Posterior cingulate gyrus (tissue), 11 donors: ENCODE data around the gene ITPKA.
"Not testable (repeated sequence)": the region's sequence is repeated elsewhere in the genome, so short reads cannot be mapped to it uniquely, and the experiment has no call there.

Experiments
- DNase-seq, 10 donors: peaks; one replicate each; pipeline versions ENCODE4 v3.0.0 to v3.0.0-alpha.2; 2020 to 2021; ENCODE audit warnings: mixed read lengths in 3 of 10
- intact Hi-C: fragments of 100-400 bp; cut with DNase I; formaldehyde crosslinking; loops from one replicate; pipeline ENCODE4 v1.15.1; 2023

The ITPKA gene

DNA sequence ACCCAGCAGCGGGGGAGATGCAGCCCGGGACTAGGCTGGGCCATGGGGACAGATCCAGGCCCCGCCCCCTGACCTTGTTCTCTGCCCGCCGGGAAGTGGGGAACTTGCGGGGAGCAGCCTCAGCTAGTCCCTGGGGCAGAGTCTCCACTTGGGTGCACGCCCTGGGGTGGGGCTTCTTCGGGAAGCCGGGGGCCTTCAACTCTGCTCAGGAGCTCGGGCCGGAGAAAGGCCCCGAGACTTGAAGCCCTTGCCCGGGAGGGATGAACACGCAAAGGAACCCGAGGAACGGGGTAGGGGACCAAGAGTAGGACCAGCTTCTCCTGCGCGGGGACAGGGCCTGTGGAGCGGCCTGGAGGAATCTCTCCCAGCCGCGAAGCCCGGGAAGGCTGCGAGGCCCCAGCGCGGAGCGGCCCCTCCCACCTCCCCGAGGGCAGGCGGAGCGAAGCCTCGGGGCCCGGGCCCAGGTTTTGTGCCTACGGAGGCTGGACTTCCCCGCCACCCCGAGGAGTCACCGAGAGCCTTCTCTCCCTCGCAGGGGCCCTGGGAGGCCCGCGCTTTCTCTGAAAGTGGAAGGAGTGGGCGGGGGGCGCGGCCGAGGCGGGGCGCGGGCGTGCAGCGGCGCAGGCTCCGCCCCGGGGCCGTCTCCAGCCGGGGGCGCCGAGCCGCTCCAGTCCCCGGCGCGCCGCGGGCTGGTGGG is at the start of gene ITPKA:
Gene ITPKA (plus strand): TSS at position 670 of the 697 bp plus-strand sequence. CDS start 54 bp downstream, outside the sequence.
- intact Hi-C loops, result no loop called here
- DNase-seq, result peak in 9 of 10 donors; percentile 48 to 93 (median 53)

DNA sequence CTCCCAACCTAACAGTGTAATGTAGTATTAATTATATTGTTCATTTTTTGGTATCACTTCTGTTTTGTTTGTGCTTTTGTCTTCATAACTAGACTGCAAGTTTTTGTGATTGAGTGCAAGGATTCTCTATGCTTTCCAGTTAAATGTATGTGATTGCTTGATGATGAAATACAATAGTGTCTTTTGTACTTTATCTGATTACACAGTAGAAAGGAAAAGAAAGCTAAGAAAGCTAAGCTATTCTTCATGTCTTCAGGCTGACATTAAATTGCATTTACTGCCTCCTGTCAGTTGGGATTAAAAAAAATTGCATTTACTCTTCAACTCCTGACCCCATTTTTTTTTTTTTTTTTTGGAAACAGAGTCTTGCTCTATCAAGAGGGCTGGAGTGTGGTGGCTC is 48.3 kb upstream of the ITPKA start:
- intact Hi-C loops, result no loop called here
- DNase-seq, result no peak

DNA sequence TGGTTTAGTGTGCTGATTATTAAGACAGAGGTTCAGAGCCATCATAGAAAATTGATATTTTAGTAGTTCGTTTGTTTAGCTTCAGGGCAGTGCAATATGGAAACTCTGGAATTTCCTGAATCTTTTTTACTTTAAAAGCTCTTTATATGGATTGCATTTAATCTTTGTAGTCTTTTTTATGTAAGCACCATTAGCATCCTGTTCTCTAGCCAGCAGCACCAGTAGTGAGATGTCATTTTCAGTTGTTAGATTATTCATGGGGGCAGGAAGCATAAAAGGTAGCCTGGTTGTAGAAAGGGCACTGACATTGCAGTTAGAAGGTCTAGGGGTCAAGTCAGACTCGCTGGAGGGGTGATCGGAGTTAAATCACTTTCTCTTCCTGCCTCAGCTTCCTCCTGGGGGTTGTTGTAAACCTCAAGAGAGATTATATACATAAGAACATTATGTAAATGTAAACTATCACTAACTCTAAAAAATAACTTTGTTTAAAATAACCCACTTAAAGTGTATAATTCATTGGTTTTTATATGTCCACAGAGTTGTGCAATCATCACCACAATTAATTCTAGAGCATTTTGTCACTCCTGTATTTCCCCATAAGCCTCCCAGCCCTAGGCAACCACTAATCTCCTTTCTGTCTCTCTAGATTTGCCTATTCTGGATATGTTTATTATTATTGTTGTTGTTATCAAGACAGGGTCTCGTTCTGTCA is 31.4 kb upstream of the ITPKA start:
- intact Hi-C loops, result loop anchor here (10.0 kb wide), 1 partner anchor 353 kb away; no protein-coding TSS in a partner anchor
- DNase-seq, result no peak

DNA sequence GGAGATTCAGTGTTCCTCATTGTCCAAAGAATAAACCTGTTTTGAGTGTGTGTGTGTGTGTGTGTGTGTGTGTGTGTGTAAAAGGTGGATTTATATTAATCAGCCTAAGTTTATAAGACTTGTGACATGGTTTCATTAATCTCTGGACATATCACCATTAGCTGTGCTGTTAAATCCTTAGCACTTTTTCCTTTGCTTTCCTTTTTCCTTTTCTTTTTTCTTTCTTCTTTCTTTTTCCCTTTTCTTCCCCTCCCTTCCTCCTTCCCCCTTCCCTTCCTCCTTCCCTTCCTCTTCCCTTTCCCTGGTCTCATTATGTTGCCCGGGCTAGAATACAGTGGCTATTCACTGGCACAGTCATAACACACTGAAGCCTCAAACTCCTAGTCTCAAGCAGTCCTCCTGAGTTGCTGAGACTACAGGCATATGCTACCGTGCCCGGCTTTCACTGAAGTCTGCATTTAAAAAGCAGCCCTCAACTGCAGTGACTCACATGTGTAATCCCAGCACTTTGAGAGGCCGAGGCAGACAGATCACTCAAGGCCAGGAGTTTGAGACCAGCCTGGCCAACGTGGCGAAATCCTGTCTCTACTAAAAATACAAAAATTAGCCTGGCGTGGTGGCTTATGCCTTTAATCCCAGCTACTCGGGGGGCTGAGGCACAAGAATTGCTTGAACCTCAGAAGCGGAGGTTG is 28.6 kb upstream of the ITPKA start:
- no peak for DNase-seq
- intact Hi-C loops, result loop anchor here (10.0 kb wide), 1 partner anchor 350 kb away; no protein-coding TSS in a partner anchor

DNA sequence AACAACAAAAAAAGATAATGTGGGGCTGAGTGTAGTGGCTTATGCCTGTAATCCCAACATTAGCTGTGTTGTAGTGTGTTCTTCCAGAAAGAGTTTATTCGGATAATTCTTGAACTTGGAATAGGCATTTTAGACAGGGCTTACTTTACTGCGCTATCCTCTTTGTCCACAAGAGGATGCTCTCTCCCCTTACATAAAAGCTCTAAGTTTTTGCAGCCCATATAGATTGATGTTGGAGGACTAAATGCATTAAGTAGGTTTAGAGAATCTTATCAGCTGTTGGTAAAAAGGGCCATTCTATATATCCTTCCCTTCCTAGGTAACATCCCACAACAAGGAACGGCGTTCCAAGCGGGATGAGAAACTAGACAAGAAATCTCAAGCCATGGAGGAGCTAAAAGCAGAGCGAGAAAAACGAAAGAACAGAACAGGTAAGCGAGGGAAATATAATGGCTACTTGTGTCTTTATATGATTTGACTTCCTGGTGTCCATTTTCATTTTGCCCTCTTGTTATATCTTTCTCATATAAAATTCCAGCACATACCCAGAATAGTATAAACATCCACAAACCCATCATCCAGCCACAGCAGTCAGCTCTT is 27.8 kb upstream of the ITPKA start:
- intact Hi-C loops, result loop anchor here (10.0 kb wide), 1 partner anchor 349 kb away; no protein-coding TSS in a partner anchor
- no peak for DNase-seq

DNA sequence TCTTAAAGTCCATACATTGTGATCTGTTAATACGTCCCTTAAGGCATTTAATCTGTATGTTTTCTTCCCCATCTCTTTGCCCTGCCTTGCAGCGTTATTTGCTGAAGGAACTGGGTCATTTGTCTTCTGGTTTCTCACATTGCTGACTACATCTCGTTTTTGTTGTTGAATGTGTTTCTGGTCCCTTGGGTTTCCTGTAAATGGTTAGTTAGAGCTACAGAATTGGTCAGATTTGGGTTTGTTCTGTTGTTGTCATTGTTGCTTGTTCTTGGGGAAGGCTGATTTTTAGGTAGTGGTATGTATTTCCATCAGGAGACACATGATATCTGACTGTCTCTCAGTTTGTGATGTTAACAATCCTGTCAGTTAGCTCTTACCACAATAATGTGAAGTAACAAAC is 27.0 kb upstream of the ITPKA start:
- intact Hi-C loops, result loop anchor here (10.0 kb wide), 1 partner anchor 348 kb away; no protein-coding TSS in a partner anchor
- DNase-seq, result no peak

DNA sequence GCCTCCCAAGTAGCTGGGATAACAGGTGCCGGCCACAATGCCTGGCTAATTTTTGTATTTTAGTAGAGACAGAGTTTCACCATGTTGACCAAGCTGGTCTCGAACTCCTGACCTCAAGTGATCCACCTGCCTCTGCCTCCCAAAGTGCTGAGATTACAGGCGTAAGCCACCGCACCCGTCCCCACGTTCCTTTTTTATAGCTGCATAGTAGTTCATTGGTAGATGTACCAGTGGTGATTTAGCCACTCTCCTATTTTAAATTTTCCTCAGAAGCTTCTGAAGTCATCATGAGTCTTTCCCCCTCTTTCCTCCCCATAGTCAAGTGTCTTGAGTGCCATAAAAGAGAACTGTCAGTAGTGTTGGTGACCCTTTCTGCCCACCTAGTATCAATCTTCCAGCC is 24.0 kb upstream of the ITPKA start:
- not testable (repeated sequence) for DNase-seq
- intact Hi-C loops, result loop anchor here (10.0 kb wide), 1 partner anchor 345 kb away; no protein-coding TSS in a partner anchor

DNA sequence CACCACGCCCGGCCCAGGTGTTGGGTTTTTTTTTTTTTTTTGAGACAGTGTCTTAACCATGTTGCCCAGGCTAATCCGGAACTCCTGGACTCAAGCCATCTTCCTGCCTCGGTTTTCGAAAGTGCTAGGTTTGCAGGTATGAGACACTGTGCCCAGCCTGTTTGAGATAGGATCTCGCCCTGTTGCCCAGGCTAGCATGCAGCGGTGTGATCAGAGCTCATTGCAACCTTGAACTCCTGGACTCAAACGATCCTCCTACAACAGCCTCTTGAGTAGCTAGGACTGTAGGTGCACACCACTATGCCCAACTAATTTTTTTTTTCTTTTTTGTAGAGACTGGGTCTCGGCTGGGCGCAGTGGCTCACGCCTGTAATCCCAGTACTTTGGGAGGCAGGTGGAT is 20.3 kb upstream of the ITPKA start:
- no peak for DNase-seq

DNA sequence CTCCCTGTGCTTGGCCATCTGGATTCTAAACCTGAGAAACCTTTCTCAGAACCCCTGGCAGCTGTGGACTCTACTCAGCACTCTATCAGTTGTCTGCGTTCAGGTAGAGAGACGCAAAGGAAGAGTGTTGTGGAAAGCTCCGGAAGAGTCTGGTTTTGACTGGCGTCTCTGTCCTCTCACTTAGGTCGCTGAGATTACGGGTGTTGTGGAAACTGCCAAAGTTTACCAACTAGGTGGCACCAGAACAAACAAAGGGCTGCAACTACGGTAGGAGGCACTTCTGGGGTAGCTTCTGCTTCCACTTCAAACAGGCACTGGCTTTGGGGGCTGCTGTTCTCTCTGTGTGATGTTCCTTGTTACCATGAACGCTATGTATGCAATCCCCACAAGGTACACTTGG is 19.2 kb upstream of the ITPKA start:
- DNase-seq, result no peak

More for the DNA sequence above, 20.3 kb upstream of the ITPKA start:
- intact Hi-C loops, result no loop called here

DNA sequence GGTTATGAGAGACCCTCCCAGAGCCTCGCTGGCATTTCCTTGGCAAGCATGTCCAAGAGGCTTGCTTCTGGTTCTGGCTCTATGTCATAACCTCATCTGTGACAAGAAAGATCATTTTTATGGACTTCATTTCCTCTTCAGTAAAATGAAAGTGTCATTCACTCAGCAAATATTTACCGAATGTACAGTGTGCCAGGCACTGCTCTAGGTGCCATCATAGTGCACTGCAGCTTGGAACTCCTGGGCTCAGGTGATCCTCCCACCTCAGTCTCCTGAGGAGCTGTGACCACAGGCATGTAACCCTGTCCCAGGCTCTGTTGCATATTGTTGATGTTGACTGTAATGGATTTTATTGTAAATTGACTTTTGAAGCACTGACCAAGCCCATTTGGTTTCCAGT is 18.7 kb upstream of the ITPKA start:
- intact Hi-C loops, result no loop called here
- no peak for DNase-seq

More for the DNA sequence above, 19.2 kb upstream of the ITPKA start:
- intact Hi-C loops, result no loop called here

DNA sequence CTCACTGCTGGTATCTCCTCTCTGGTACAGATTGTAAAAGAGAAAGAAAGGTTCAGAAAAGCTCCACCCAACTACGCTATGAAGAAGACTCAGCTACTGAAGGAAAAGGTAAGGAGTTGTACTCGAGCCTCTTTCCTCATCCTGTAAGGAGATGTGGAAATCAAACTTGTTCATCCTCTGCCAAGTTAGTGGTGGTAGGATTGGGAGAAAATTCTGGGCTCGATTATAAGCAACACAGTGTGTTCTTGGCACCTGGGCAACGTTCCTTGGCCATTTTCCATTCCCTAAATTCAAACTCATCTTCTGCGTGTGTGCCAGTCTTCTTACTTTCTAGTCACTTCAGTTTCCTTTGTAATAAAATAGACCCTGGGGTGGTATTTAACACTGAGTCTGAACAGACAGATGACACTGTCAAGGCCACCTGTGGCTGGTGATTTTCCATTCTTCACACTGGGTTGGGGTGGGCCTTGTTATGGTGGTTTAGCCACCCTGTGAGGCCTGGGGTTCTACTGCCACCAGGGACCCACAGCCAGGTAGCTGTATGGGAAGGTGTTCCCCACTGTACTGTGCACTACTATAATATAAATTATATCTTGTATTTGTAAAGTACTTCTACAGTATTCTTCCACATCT is 17.1 kb upstream of the ITPKA start:
- no peak for DNase-seq
- intact Hi-C loops, result no loop called here

DNA sequence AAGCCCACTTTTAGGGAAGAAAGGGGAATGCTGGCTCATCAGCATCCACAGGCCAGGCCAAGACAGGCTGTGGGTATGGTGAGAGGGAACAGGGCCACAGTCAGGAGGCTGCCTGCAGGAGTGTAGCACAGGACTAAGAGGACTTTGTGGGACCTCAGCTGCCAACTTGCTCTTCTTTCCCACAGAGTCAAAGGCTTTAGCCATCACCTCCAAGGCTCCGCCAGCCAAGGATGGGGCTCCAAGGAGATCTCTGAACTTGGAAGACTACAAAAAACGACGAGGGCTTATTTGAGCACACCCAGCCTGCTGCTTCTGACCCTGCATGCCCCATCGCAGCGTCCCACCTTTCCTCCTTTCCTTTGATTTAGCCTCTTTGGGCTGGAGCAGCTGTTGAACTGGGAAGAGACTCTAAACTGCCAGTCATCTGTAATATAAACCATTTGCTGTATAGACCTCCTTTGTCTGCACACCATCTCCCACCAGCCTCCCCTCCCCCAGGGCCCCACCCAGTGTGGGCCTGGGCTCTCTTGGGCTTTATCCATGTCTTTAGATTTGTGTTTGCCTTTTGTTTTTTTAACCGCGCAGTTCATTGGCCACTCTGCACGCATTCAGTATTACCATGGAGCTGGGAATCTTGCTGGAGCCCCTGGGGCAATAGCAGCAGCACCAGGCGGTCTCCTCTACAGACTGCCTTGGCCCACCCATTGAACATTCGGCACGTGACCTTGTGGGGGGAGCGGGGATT is 13.1 kb upstream of the ITPKA start:
- intact Hi-C loops, result no loop called here
- peak in 1 of 10 donors; percentile 22 for DNase-seq

DNA sequence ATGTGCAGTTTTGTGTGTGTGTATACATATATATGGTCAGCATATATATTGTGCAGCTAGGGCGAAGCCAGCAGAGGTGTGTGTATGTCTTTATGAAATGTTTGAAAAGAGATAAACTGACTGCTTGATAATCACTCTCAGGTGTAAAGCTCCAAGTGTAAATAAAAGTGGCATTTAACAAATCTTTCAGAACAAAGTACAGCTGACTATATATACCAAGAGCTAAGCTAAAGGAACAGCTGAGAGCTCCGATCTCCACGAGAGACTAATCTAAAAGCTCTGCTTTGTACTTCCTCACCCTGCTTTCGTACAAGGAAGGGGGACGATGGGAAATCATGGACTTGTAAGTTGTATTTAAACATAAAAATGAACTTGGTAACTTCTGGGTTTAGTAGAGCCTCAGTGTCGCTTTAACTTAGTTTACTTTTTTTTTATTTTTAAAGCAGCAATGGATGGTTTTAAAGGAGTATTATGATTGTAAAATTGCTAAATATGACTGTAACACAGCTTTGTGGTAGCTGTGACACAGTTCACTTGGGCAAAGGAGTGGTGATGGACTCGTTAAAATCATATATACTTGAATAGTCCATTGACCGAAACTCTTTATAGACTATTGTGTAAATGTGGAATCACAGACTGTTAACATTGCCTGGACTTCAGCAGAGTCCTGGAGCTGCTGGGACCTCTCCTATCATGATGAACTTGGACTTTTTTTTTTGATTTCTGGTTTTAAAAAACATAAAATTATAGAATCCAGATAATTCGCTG is 11.4 kb upstream of the ITPKA start:
- intact Hi-C loops, result no loop called here
- no peak for DNase-seq

DNA sequence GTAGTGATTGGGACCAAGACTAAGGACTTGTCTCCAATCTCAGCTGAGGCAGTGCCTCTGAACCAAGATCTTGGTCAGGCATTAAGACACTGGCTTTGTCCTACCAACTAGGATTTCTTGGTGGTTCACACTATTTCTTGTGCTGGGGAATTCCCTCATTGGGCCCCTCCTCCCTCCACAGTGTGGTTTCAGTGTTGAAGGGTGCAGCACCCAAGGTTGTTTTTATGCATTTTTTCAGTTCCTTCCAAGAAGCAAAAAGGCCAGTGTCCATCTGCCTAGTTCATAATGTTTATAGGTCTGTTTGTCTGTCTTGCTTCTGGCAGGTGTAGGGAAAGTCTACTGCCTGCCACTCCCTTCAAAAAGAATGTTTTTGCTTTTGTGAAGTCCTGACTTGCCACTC is 10.6 kb upstream of the ITPKA start:
- DNase-seq, result no peak
- intact Hi-C loops, result no loop called here

DNA sequence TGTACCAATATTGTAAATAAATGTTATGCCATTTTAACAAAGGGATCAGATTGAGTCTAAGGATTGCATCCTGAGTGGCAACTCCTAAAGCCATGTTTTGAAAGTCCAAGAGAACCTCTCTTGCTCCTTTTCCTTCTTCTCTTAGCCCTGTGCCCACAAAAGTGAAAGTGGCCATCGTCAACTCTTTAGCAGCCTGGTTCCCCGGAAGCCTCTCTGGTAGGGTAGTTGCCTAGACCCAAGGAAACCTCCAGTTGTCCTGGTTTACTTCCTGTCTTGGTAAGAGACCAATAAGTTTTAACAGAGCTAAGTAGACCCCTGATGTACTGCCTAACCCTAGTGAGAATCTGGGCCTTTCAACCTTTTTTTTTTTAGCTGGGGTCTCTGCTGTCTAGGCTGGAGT is 10.2 kb upstream of the ITPKA start:
- DNase-seq, result peak in 1 of 10 donors; percentile 17
- intact Hi-C loops, result no loop called here

DNA sequence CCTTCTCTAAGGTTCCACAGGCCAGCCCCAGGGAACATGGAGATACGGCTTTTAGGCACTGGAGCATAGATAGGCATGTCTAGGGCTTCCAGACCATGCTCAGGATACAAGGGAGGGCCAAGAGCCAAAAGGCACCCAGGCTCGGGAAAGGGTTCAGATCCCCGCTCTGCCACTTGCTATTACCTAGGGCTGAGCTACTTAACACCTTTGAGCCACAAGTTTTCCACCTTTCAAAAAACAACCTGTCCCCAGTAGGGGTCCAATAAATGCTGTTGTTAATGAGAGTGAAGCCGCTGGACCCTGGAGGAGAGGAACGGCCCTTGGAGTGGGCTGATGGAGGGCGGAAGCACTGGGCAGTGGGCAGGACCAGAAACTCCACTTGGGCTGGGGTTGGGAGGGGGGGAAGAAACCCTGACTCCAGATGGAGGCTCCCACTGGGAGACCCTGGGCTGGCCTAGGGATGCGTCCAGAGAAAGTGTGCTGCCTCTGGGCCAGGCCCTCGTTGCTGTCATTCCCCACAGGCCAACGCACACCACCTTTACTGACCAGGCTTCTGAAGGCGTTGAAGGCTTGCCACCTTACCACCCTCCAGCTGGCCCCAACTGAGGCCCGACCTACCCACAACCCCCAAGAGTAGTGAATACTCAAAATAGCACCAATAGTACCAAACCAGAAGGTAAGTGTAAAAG is 8.6 kb upstream of the ITPKA start:
- intact Hi-C loops, result no loop called here
- DNase-seq, result peak in 2 of 10 donors; percentile 44 to 50

DNA sequence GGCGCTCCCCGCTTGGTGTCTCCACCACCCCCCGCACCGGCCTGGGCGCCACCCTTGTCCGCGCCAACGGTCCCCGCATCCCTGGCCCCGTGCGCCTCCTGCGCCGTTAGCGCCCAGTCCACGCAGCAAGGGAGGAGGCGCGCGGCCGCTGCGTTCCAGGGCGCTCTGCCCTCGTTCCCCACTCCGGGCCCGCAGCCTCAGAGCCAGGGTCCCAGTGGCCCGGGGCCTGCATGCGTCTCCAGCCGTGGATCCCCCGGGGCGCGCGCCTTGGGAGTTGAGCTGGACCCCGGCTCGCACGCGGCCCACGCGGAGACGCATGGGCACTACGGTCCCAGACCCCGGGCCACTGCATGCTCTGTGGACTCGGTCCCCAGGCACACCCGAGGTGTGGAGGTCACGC is 7.4 kb upstream of the ITPKA start:
- peak in 2 of 10 donors; percentile 52 to 81 for DNase-seq

DNA sequence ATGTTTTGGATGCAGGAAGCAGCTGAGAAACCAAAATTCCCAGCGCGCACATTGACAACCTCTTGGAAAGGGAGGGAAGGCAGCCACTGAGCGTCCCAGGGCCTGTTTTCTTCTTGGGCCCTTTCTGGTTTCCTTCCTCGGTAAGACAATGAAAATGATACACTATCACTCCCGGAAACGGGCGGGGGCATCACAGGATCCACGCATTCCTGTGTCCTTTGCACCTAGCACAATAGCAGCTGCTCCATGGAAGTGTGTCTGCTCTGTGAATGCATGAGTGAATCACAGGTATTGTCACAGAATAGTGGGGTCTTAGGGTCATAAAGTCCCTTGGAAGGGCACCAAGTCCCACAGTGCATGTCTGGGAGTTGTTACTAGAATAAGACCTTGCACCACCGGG is 6.3 kb upstream of the ITPKA start:
- intact Hi-C loops, result no loop called here
- peak in 1 of 10 donors; percentile 62 for DNase-seq

More for the DNA sequence above, 7.4 kb upstream of the ITPKA start:
- intact Hi-C loops, result no loop called here
